HepG2 (cell line): ENCODE data around the gene NUDCD3. TPM values are rescaled to one million over a fixed set of nuclear protein-coding genes. Genes with fewer than 3 reads are reported as not detected.

Experiments
- CC2D1A ChIP-seq: sonication (generic); formaldehyde crosslinking; IDR thresholded peaks from 2 replicates; pipeline ENCODE4 v1.8.1; 2023; ENCODE audit warnings: mild to moderate bottlenecking, missing genetic modification reagents
- MYNN ChIP-seq: sonication (generic); formaldehyde crosslinking; IDR thresholded peaks from 2 replicates; pipeline ENCODE4 v1.4.0; 2020; ENCODE audit warnings: mild to moderate bottlenecking, low read depth, missing genetic modification reagents
- NFAT5 ChIP-seq: sonication (generic); formaldehyde crosslinking; IDR thresholded peaks from 2 replicates; pipeline ENCODE4 v1.4.0; 2020; ENCODE audit warnings: missing genetic modification reagents
- NR2C2 ChIP-seq: sonication (generic); formaldehyde crosslinking; IDR thresholded peaks from 2 replicates; pipeline ENCODE4 v1.4.0; 2020; ENCODE audit warnings: missing genetic modification reagents, mild to moderate bottlenecking, moderate library complexity, borderline replicate concordance
- SMAD3 ChIP-seq: sonication (generic); formaldehyde crosslinking; IDR thresholded peaks from 2 replicates; pipeline ENCODE4 v1.4.0; 2020; ENCODE audit warnings: missing genetic modification reagents
- ZMYM2 ChIP-seq: sonication (generic); formaldehyde crosslinking; IDR thresholded peaks from 2 replicates; pipeline ENCODE4 v1.8.0; 2022; ENCODE audit warnings: mild to moderate bottlenecking, missing genetic modification reagents
- ZNF12 ChIP-seq: sonication (generic); formaldehyde crosslinking; IDR thresholded peaks from 2 replicates; pipeline ENCODE4 v1.5.0; 2020; ENCODE audit warnings: missing genetic modification reagents
- ZNF451 ChIP-seq: sonication (generic); formaldehyde crosslinking; IDR thresholded peaks from 2 replicates; pipeline ENCODE4 v1.5.0; 2020; ENCODE audit warnings: mild to moderate bottlenecking, missing genetic modification reagents
- ZNF501 ChIP-seq: sonication (generic); formaldehyde crosslinking; IDR thresholded peaks from 2 replicates; pipeline ENCODE4 v1.5.1; 2020; ENCODE audit warnings: mild to moderate bottlenecking, moderate library complexity, missing genetic modification reagents
- ZNF780A ChIP-seq: sonication (generic); formaldehyde crosslinking; IDR thresholded peaks from 2 replicates; pipeline ENCODE4 v1.8.0; 2022; ENCODE audit warnings: mild to moderate bottlenecking, missing genetic modification reagents, moderate library complexity
- ZNF816 ChIP-seq: sonication (generic); formaldehyde crosslinking; IDR thresholded peaks from 2 replicates; pipeline ENCODE4 v1.8.0; 2022; ENCODE audit warnings: missing genetic modification reagents, mild to moderate bottlenecking, borderline replicate concordance
- polyA plus RNA-seq, 8 experiments: library from polyadenylated mRNA; depleted of rRNA in 3 of 8; stranded (reverse) in 7 of 8; unstranded in 1 of 8; fragments of >200 nt; fragmentation: Illumina TruSeq in 4 of 8; extraction: Trizol in 4 of 8; gene quantifications; 2 replicates each; pipeline versions ENCODE4 v1.2.1 to v1.2.3, GENCODE V29; 2011 to 2016; ENCODE audit warnings: low read depth in 4 of 8, missing spikeins in 1 of 8, mixed read lengths in 1 of 8; ENCODE audit not compliant: insufficient read depth in 1 of 8
- total RNA-seq, 5 experiments: library from RNA; depleted of rRNA; stranded (reverse); fragments of >200 nt; fragmentation: Illumina TruSeq; extraction: Trizol; gene quantifications; 2 replicates each; pipeline ENCODE4 v1.2.3, GENCODE V29; 2016; ENCODE audit warnings: low read depth in 1 of 5
- TF ChIP-seq, protein P1 (sequence below): sonication (generic); formaldehyde crosslinking; IDR thresholded peaks from 2 replicates; pipeline ENCODE4 v1.4.0; 2020; ENCODE audit warnings: missing genetic modification reagents, borderline replicate concordance
- TF ChIP-seq, protein P2 (sequence below): sonication (generic); formaldehyde crosslinking; IDR thresholded peaks from 2 replicates; pipeline ENCODE4 v1.8.0; 2022; ENCODE audit warnings: low read depth, missing genetic modification reagents
- TF ChIP-seq, protein P3 (sequence below): sonication (generic); formaldehyde crosslinking; IDR thresholded peaks from 2 replicates; pipeline ENCODE4 v1.5.1; 2020; ENCODE audit warnings: mild to moderate bottlenecking, missing genetic modification reagents, borderline replicate concordance

The NUDCD3 gene
- total and polyA plus RNA-seq, 2 of the 13 experiments (the other 11 are each of a cell fraction or from before 2014, with no cell fraction given): 20.8 to 49.9 TPM

- TF ChIP-seq, protein P1, sequence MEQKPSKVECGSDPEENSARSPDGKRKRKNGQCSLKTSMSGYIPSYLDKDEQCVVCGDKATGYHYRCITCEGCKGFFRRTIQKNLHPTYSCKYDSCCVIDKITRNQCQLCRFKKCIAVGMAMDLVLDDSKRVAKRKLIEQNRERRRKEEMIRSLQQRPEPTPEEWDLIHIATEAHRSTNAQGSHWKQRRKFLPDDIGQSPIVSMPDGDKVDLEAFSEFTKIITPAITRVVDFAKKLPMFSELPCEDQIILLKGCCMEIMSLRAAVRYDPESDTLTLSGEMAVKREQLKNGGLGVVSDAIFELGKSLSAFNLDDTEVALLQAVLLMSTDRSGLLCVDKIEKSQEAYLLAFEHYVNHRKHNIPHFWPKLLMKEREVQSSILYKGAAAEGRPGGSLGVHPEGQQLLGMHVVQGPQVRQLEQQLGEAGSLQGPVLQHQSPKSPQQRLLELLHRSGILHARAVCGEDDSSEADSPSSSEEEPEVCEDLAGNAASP (CRISPR knock-in tag): peak; percentile 29; the same call in 1 of the 2 replicates
- TF ChIP-seq ZNF451 (CRISPR knock-in tag) (peak; percentile 22; the same call in 1 of the 2 replicates), ZNF12 (CRISPR knock-in tag) (no peak), ZNF780A (CRISPR knock-in tag) (no peak), NR2C2 (CRISPR knock-in tag) (peak; percentile 77), ZNF501 (CRISPR knock-in tag) (peak; percentile 98), ZMYM2 (CRISPR knock-in tag) (no peak; the same call in 1 of the 2 replicates), NFAT5 (no peak), SMAD3 (CRISPR knock-in tag) (peak; percentile 52; the same call in 1 of the 2 replicates), MYNN (CRISPR knock-in tag) (peak; percentile 48; the same call in 1 of the 2 replicates), CC2D1A (no peak), ZNF816 (CRISPR knock-in tag) (no peak; the same call in 1 of the 2 replicates)
- TF ChIP-seq, protein P2, sequence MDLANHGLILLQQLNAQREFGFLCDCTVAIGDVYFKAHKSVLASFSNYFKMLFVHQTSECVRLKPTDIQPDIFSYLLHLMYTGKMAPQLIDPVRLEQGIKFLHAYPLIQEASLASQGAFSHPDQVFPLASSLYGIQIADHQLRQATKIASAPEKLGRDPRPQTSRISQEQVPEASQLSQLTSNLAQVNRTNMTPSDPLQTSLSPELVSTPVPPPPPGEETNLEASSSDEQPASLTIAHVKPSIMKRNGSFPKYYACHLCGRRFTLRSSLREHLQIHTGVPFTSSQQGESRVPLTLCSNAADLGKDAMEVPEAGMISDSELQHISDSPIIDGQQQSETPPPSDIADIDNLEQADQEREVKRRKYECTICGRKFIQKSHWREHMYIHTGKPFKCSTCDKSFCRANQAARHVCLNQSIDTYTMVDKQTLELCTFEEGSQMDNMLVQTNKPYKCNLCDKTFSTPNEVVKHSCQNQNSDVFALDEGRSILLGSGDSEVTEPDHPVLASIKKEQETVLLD: peak; percentile 69
- TF ChIP-seq, protein P3, sequence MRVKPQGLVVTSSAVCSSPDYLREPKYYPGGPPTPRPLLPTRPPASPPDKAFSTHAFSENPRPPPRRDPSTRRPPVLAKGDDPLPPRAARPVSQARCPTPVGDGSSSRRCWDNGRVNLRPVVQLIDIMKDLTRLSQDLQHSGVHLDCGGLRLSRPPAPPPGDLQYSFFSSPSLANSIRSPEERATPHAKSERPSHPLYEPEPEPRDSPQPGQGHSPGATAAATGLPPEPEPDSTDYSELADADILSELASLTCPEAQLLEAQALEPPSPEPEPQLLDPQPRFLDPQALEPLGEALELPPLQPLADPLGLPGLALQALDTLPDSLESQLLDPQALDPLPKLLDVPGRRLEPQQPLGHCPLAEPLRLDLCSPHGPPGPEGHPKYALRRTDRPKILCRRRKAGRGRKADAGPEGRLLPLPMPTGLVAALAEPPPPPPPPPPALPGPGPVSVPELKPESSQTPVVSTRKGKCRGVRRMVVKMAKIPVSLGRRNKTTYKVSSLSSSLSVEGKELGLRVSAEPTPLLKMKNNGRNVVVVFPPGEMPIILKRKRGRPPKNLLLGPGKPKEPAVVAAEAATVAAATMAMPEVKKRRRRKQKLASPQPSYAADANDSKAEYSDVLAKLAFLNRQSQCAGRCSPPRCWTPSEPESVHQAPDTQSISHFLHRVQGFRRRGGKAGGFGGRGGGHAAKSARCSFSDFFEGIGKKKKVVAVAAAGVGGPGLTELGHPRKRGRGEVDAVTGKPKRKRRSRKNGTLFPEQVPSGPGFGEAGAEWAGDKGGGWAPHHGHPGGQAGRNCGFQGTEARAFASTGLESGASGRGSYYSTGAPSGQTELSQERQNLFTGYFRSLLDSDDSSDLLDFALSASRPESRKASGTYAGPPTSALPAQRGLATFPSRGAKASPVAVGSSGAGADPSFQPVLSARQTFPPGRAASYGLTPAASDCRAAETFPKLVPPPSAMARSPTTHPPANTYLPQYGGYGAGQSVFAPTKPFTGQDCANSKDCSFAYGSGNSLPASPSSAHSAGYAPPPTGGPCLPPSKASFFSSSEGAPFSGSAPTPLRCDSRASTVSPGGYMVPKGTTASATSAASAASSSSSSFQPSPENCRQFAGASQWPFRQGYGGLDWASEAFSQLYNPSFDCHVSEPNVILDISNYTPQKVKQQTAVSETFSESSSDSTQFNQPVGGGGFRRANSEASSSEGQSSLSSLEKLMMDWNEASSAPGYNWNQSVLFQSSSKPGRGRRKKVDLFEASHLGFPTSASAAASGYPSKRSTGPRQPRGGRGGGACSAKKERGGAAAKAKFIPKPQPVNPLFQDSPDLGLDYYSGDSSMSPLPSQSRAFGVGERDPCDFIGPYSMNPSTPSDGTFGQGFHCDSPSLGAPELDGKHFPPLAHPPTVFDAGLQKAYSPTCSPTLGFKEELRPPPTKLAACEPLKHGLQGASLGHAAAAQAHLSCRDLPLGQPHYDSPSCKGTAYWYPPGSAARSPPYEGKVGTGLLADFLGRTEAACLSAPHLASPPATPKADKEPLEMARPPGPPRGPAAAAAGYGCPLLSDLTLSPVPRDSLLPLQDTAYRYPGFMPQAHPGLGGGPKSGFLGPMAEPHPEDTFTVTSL (CRISPR knock-in tag): no peak
These were observed at the start of gene NUDCD3 (continued) for GRCh38 chr7:44490351-44491200.
